Neural crest cell (in vitro differentiated cells): Measurements from ENCODE around the gene TRMT11. TPM values are rescaled to one million over a fixed set of nuclear protein-coding genes. Genes with fewer than 3 reads are reported as not detected.

Experiments
- DNase-seq: peaks from one replicate; pipeline ENCODE4 v3.0.0; 2021; ENCODE audit warnings: low read depth, mixed read lengths, low spot score
- H3K27ac Mint-ChIP-seq: one replicate; pipeline ENCODE4 v1.8.0; 2021; ENCODE audit warnings: mild to moderate bottlenecking, mixed read lengths; ENCODE audit not compliant: unreplicated experiment
- H3K27me3 Mint-ChIP-seq: 2 replicates; pipeline ENCODE4 v1.8.0; 2021; ENCODE audit warnings: low read depth, mild to moderate bottlenecking, mixed read lengths
- H3K36me3 Mint-ChIP-seq: 2 replicates; pipeline ENCODE4 v1.8.0; 2021; ENCODE audit warnings: low read depth, mild to moderate bottlenecking, mixed read lengths
- H3K4me1 Mint-ChIP-seq: 2 replicates; pipeline ENCODE4 v1.8.0; 2021; ENCODE audit warnings: mixed read lengths
- H3K4me3 Mint-ChIP-seq: one replicate; pipeline ENCODE4 v1.8.0; 2021; ENCODE audit warnings: mild to moderate bottlenecking, mixed read lengths
- H3K9me3 Mint-ChIP-seq: 2 replicates; pipeline ENCODE4 v1.8.0; 2021; ENCODE audit warnings: mixed read lengths
- long read RNA-seq: library from polyadenylated mRNA; unstranded; transcript quantifications from one replicate; pipeline ENCODE4 v2.0.0, GENCODE V29; 2020
- total RNA-seq: library from RNA; stranded (reverse); gene quantifications from 2 replicates; pipeline ENCODE4 v1.2.1, GENCODE V29; 2021
- TF ChIP-seq, protein P1 (sequence below): fragments of 200-600 bp; sonication (generic); conservative IDR thresholded peaks from 2 replicates; pipeline ENCODE4 v1.5.0; 2021; ENCODE audit warnings: antibody characterized with exemption, mild to moderate bottlenecking

Gene TRMT11
- total RNA-seq, result 25.6 and 31.0 TPM in 2 replicates
- long read RNA-seq, transcript TRMT11-201 (13 exons, 1,565 nt), result major isoform, 76 of 109 reads
- long read RNA-seq, partial matches to known transcripts, result 2 of 109 reads
- long read RNA-seq, other reads (novel, unspliced or antisense), result 30 of 109 reads

DNA sequence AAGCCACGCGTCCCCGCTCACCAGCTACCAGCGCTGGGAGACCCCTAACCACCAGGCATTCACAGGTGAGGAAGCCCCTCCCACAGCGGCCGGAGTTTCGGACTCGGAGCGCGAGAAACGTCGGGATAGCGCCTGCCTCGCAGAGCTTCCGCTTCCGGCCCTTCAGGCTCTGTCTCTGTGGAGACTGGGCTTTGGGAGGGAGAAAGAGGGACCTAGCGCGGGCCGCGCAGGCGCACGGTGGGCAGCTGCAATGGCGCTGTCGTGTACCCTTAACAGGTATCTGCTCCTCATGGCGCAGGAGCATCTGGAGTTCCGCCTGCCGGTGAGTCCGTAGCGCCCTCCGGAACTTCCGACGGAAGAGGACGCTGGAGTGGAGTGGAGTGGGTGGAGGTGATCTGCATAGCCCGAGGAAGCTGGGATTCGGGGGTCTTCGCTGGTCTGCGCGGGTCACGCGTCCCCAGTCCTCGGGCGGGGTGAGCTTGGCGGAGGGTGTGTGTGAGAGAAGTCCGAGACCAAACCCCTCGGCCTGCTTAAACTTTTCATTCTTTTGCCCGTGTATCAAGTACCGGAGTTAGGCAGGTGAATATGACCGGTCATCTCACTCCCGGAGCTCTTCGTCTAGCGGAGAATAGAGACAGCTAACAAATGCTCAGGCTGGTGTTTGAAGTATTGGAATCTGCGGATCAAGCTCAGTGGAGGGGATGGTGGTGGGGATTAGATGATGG, at the start of gene TRMT11:
TSS of gene TRMT11 (plus strand) at position 240 of the 725 bp plus-strand sequence. CDS start at position 251, 11 bp downstream.
- H3K4me3 Mint-ChIP-seq, result peak within 1 kb of the TSS; percentile 50
- H3K27me3 Mint-ChIP-seq, result no peaks in the 10 kb centered on the region
- H3K9me3 Mint-ChIP-seq, result no peaks in the 10 kb centered on the region
- TF ChIP-seq, protein P1, sequence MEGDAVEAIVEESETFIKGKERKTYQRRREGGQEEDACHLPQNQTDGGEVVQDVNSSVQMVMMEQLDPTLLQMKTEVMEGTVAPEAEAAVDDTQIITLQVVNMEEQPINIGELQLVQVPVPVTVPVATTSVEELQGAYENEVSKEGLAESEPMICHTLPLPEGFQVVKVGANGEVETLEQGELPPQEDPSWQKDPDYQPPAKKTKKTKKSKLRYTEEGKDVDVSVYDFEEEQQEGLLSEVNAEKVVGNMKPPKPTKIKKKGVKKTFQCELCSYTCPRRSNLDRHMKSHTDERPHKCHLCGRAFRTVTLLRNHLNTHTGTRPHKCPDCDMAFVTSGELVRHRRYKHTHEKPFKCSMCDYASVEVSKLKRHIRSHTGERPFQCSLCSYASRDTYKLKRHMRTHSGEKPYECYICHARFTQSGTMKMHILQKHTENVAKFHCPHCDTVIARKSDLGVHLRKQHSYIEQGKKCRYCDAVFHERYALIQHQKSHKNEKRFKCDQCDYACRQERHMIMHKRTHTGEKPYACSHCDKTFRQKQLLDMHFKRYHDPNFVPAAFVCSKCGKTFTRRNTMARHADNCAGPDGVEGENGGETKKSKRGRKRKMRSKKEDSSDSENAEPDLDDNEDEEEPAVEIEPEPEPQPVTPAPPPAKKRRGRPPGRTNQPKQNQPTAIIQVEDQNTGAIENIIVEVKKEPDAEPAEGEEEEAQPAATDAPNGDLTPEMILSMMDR, result peak; percentile 33
- H3K4me1 Mint-ChIP-seq, result no peaks in the 10 kb centered on the region
- DNase-seq, result peak; percentile 78
- no peaks in the 10 kb centered on the region for H3K36me3 Mint-ChIP-seq
- no peak within 1 kb of the TSS for H3K27ac Mint-ChIP-seq

DNA sequence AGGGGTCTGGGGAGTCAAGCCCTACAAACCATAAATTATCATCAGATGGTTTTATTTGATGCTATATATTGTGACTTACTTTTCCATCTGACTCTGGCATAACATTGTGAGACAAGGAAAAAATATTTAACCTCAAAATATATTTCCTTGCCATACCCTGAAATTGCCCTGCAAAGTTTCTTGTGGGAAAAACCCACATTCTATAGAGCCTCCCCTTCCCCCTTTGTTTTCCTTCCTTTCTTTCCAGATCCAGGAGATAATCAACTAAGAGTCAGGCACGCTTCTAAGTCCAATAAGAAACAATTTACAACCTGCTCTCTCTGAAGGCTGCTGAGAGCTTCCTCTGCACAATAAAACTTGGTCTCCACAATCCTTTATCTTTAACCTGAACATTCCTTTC, 47.3 kb upstream of the TRMT11 start:
- DNase-seq, result no peak
- H3K27ac Mint-ChIP-seq, result no peak overlapping the region
- no peaks in the 10 kb centered on the region for H3K9me3 Mint-ChIP-seq
- TF ChIP-seq, protein P1, result no peak
- H3K4me3 Mint-ChIP-seq, result no peak overlapping the region
- H3K4me1 Mint-ChIP-seq, result no peaks in the 10 kb centered on the region
- H3K36me3 Mint-ChIP-seq, result no peaks in the 10 kb centered on the region
- peaks cover 29% of the 10 kb centered on the region for H3K27me3 Mint-ChIP-seq

DNA sequence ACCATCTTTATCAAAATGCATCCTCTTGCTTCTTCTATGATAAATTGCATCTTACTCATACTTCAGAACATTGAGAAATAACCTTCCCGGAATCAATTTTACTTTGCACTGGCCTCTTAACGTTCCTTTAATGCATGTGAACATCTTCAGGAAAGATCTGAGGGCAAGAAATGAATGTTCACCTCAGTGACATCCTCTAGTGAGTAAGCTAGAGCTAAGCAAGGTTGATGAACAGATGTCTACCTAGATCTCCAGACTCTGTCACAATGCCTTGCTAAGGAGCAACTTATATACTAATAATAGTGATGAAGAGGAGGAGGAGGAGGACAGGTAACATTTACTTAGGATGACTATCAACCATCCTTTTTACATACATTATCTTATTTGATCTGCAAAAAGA, 46.5 kb upstream of the TRMT11 start:
- Mint-ChIP-seq H3K27me3 (peaks cover 29% of the 10 kb centered on the region), H3K4me3 (no peak overlapping the region), H3K9me3 (no peaks in the 10 kb centered on the region), H3K27ac (no peak overlapping the region), H3K4me1 (no peaks in the 10 kb centered on the region), H3K36me3 (no peaks in the 10 kb centered on the region)
- TF ChIP-seq, protein P1, result no peak
- no peak for DNase-seq

DNA sequence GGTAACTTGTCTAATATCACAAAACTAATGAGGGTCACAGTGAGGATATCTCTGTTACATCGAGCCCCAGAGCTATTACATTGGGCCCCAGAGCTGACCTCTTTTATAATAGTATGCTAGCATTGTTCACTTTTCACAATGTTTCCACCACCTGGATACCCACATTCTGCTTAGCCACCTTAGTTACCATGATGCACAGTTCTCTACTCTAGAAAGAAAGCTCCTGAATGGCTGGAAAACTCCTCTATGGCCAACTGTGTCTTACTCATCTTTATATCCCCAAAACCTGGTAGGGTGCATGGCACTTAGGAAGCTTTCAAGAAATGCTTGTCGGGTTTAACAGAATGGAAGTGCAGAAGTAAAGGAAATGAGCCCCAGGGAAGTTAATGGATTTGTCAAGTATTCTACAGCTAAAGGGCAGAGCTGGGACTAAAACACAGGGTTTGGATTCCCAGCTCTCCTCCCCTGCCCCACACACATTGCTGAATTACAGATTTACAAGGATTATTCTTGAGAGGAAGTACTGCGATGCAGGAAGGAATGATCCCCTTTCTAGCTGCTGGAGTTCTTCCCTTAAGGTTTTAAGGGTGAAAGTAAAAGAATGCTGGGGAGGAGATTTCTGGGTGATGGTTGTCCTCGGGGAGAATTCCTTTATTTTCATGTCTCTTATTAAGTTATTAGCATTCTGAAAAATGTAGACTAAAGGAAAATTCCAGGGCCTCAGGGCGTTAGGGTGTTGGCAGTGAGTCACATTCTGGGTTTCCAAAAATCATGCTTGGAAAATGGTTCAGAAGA, 45.9 kb upstream of the TRMT11 start:
- no peak overlapping the region for H3K27ac Mint-ChIP-seq

More for the DNA sequence above, 45.9 kb upstream of the TRMT11 start:
- Mint-ChIP-seq H3K9me3 (no peaks in the 10 kb centered on the region), H3K4me3 (no peak overlapping the region), H3K27me3 (peaks cover 29% of the 10 kb centered on the region), H3K36me3 (no peaks in the 10 kb centered on the region), H3K4me1 (no peaks in the 10 kb centered on the region)
- TF ChIP-seq, protein P1, result no peak
- no peak for DNase-seq
